HepG2 (cell line): ENCODE results near the gene VAV2. TPM values are rescaled to one million over a fixed set of nuclear protein-coding genes. Genes with fewer than 3 reads are reported as not detected.
A peak's percentile ranks its signal among the peaks of the same experiment; 100 is the strongest.

Experiments used
- AHR ChIP-seq: IDR thresholded peaks from 2 replicates; pipeline ENCODE4 v1.6.1; 2018; ENCODE audit warnings: missing genetic modification reagents, missing compliant biosample characterization
- HMGA1 ChIP-seq: sonication (generic); formaldehyde crosslinking; conservative IDR thresholded peaks from 2 replicates; pipeline ENCODE4 v1.4.0; 2020; ENCODE audit warnings: missing genetic modification reagents
- KAT2B ChIP-seq: fragments of 150-350 bp; IDR thresholded peaks from 2 replicates; pipeline ENCODE4 v1.6.1; 2014; ENCODE audit warnings: low read depth, low read length, borderline replicate concordance
- POGZ ChIP-seq: sonication (generic); formaldehyde crosslinking; IDR thresholded peaks from 2 replicates; pipeline ENCODE4 v1.4.0; 2020; ENCODE audit warnings: mild to moderate bottlenecking, missing genetic modification reagents
- RFXAP ChIP-seq: sonication (generic); formaldehyde crosslinking; IDR thresholded peaks from 2 replicates; pipeline ENCODE4 v1.4.0; 2020; ENCODE audit warnings: missing genetic modification reagents, borderline replicate concordance
- SALL1 ChIP-seq: sonication (generic); formaldehyde crosslinking; IDR thresholded peaks from 2 replicates; pipeline ENCODE4 v1.8.0; 2022; ENCODE audit warnings: mild to moderate bottlenecking, missing genetic modification reagents
- ZNF543 ChIP-seq: sonication (generic); formaldehyde crosslinking; IDR thresholded peaks from 2 replicates; pipeline ENCODE4 v1.4.0; 2020; ENCODE audit warnings: mild to moderate bottlenecking, missing genetic modification reagents
- ZNF567 ChIP-seq: sonication (generic); formaldehyde crosslinking; IDR thresholded peaks from 2 replicates; pipeline ENCODE4 v1.8.1; 2023; ENCODE audit warnings: mild to moderate bottlenecking, missing genetic modification reagents, borderline replicate concordance
- ZNF761 ChIP-seq: sonication (generic); formaldehyde crosslinking; conservative IDR thresholded peaks from 2 replicates; pipeline ENCODE4 v1.4.0; 2020; ENCODE audit warnings: mild to moderate bottlenecking, missing genetic modification reagents
- ZNF773 ChIP-seq: sonication (generic); formaldehyde crosslinking; IDR thresholded peaks from 2 replicates; pipeline ENCODE4 v1.4.0; 2020; ENCODE audit warnings: missing genetic modification reagents, borderline replicate concordance
- ZSCAN20 ChIP-seq: sonication (generic); formaldehyde crosslinking; IDR thresholded peaks from 2 replicates; pipeline ENCODE4 v1.4.0; 2020; ENCODE audit warnings: missing genetic modification reagents, mild to moderate bottlenecking, borderline replicate concordance
- polyA plus RNA-seq, 8 experiments: library from polyadenylated mRNA; depleted of rRNA in 3 of 8; stranded (reverse) in 7 of 8; unstranded in 1 of 8; fragments of >200 nt; fragmentation: Illumina TruSeq in 4 of 8; extraction: Trizol in 4 of 8; gene quantifications; 2 replicates each; pipeline versions ENCODE4 v1.2.1 to v1.2.3, GENCODE V29; 2011 to 2016; ENCODE audit warnings: low read depth in 4 of 8, missing spikeins in 1 of 8, mixed read lengths in 1 of 8; ENCODE audit not compliant: insufficient read depth in 1 of 8
- total RNA-seq, 5 experiments: library from RNA; depleted of rRNA; stranded (reverse); fragments of >200 nt; fragmentation: Illumina TruSeq; extraction: Trizol; gene quantifications; 2 replicates each; pipeline ENCODE4 v1.2.3, GENCODE V29; 2016; ENCODE audit warnings: low read depth in 1 of 5
- TF ChIP-seq, protein P1 (sequence below): sonication (generic); formaldehyde crosslinking; IDR thresholded peaks from 2 replicates; pipeline ENCODE4 v1.5.0; 2020; ENCODE audit warnings: mild to moderate bottlenecking, missing genetic modification reagents
- TF ChIP-seq, protein P2 (sequence below): sonication (generic); formaldehyde crosslinking; IDR thresholded peaks from 2 replicates; pipeline ENCODE4 v1.4.0; 2020; ENCODE audit warnings: missing genetic modification reagents
- TF ChIP-seq, protein P3 (sequence below): sonication (generic); formaldehyde crosslinking; IDR thresholded peaks from 2 replicates; pipeline ENCODE4 v1.5.1; 2020; ENCODE audit warnings: mild to moderate bottlenecking, missing genetic modification reagents, borderline replicate concordance
- TF ChIP-seq, protein P4 (sequence below): sonication (generic); formaldehyde crosslinking; IDR thresholded peaks from 2 replicates; pipeline ENCODE4 v1.5.0; 2020; ENCODE audit warnings: mild to moderate bottlenecking, missing genetic modification reagents, borderline replicate concordance

VAV2 gene
- total and polyA plus RNA-seq, 2 of the 13 experiments (the other 11 are each of a cell fraction or from before 2014, with no cell fraction given), result 22.5 to 22.9 TPM

DNA sequence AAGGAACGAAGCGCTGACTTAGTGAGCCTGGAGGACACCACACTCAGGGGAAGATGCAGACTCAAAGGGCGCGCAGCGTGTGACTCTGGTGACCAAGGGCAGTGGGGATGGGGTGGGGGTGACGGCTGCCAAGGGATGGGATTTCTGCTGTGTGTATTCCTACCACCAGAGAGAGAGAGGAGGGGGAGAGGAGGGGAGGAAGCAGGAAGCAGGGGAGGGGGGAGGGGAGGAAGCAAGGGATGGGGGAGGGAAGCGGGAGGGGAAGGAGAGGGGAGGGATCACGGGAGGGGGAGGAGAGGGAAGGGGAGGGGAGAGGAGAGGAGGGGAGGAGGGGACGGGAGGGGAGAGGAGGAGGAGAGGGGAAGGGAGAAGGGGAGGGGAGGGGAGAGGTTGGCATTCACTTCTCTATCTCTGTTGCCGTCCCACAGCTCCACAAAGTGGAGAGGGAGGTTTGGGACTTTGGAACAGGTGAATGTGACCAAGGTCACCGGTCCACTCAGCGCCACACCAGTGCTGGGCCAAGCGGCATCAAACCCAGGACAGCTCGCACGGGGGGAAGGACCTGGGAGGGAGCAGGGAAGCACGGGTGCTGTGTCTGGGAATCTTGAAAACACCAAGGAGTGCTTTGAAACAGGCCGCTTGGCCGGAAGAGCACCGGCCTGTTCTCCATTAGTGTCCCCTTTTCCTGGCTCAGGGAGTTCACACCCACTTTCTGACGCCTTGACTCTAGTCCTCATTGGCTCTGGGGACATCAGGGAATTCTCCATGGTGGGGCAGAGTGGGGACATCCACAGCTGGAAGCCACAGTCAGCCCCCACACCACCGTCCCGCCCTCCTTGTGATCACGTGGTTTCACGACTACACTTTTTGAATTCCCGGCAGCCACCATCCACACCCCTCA is 77.4 kb downstream of the VAV2 start (continued):
- TF ChIP-seq, protein P1, sequence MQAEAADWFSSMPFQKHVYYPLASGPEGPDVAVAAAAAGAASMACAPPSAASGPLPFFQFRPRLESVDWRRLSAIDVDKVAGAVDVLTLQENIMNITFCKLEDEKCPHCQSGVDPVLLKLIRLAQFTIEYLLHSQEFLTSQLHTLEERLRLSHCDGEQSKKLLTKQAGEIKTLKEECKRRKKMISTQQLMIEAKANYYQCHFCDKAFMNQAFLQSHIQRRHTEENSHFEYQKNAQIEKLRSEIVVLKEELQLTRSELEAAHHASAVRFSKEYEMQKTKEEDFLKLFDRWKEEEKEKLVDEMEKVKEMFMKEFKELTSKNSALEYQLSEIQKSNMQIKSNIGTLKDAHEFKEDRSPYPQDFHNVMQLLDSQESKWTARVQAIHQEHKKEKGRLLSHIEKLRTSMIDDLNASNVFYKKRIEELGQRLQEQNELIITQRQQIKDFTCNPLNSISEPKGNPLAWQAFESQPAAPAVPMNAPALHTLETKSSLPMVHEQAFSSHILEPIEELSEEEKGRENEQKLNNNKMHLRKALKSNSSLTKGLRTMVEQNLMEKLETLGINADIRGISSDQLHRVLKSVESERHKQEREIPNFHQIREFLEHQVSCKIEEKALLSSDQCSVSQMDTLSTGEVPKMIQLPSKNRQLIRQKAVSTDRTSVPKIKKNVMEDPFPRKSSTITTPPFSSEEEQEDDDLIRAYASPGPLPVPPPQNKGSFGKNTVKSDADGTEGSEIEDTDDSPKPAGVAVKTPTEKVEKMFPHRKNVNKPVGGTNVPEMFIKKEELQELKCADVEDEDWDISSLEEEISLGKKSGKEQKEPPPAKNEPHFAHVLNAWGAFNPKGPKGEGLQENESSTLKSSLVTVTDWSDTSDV (CRISPR knock-in tag), result no peak
- TF ChIP-seq KAT2B, result no peak
- TF ChIP-seq, protein P2, sequence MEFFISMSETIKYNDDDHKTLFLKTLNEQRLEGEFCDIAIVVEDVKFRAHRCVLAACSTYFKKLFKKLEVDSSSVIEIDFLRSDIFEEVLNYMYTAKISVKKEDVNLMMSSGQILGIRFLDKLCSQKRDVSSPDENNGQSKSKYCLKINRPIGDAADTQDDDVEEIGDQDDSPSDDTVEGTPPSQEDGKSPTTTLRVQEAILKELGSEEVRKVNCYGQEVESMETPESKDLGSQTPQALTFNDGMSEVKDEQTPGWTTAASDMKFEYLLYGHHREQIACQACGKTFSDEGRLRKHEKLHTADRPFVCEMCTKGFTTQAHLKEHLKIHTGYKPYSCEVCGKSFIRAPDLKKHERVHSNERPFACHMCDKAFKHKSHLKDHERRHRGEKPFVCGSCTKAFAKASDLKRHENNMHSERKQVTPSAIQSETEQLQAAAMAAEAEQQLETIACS (CRISPR knock-in tag), result no peak
- no peak for TF ChIP-seq AHR (CRISPR knock-in tag)
- TF ChIP-seq ZNF773 (CRISPR knock-in tag), result no peak
- TF ChIP-seq, protein P3, sequence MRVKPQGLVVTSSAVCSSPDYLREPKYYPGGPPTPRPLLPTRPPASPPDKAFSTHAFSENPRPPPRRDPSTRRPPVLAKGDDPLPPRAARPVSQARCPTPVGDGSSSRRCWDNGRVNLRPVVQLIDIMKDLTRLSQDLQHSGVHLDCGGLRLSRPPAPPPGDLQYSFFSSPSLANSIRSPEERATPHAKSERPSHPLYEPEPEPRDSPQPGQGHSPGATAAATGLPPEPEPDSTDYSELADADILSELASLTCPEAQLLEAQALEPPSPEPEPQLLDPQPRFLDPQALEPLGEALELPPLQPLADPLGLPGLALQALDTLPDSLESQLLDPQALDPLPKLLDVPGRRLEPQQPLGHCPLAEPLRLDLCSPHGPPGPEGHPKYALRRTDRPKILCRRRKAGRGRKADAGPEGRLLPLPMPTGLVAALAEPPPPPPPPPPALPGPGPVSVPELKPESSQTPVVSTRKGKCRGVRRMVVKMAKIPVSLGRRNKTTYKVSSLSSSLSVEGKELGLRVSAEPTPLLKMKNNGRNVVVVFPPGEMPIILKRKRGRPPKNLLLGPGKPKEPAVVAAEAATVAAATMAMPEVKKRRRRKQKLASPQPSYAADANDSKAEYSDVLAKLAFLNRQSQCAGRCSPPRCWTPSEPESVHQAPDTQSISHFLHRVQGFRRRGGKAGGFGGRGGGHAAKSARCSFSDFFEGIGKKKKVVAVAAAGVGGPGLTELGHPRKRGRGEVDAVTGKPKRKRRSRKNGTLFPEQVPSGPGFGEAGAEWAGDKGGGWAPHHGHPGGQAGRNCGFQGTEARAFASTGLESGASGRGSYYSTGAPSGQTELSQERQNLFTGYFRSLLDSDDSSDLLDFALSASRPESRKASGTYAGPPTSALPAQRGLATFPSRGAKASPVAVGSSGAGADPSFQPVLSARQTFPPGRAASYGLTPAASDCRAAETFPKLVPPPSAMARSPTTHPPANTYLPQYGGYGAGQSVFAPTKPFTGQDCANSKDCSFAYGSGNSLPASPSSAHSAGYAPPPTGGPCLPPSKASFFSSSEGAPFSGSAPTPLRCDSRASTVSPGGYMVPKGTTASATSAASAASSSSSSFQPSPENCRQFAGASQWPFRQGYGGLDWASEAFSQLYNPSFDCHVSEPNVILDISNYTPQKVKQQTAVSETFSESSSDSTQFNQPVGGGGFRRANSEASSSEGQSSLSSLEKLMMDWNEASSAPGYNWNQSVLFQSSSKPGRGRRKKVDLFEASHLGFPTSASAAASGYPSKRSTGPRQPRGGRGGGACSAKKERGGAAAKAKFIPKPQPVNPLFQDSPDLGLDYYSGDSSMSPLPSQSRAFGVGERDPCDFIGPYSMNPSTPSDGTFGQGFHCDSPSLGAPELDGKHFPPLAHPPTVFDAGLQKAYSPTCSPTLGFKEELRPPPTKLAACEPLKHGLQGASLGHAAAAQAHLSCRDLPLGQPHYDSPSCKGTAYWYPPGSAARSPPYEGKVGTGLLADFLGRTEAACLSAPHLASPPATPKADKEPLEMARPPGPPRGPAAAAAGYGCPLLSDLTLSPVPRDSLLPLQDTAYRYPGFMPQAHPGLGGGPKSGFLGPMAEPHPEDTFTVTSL (CRISPR knock-in tag), result no peak
- no peak for TF ChIP-seq ZNF567 (CRISPR knock-in tag)
- TF ChIP-seq RFXAP (CRISPR knock-in tag), result 0 out of 2 replicates have a peak, but pooled peaks have one; percentile 40
- no peak for TF ChIP-seq HMGA1 (CRISPR knock-in tag)
- no peak for TF ChIP-seq ZNF761 (CRISPR knock-in tag)
- TF ChIP-seq POGZ (CRISPR knock-in tag), result no peak
- no peak for TF ChIP-seq ZSCAN20 (CRISPR knock-in tag)
- peak; percentile 79 for TF ChIP-seq SALL1 (CRISPR knock-in tag)
- no peak for TF ChIP-seq ZNF543 (CRISPR knock-in tag)
- TF ChIP-seq, protein P4, sequence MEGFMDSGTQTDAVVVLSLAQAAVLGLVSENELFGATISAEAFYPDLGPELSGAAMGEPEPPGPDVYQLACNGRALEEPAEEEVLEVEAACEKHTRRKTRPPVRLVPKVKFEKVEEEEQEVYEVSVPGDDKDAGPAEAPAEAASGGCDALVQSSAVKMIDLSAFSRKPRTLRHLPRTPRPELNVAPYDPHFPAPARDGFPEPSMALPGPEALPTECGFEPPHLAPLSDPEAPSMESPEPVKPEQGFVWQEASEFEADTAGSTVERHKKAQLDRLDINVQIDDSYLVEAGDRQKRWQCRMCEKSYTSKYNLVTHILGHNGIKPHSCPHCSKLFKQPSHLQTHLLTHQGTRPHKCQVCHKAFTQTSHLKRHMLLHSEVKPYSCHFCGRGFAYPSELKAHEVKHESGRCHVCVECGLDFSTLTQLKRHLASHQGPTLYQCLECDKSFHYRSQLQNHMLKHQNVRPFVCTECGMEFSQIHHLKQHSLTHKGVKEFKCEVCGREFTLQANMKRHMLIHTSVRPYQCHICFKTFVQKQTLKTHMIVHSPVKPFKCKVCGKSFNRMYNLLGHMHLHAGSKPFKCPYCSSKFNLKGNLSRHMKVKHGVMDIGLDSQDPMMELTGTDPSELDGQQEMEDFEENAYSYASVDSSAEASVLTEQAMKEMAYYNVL (CRISPR knock-in tag), result no peak
